Testis (tissue), 3 donors: ENCODE measurements around the gene LCP2. TPM values are rescaled to one million over a fixed set of nuclear protein-coding genes. Genes with fewer than 3 reads are reported as not detected.
"Not testable (repeated sequence)": the region's sequence is repeated elsewhere in the genome, so short reads cannot be mapped to it uniquely, and the experiment has no call there.

ENCODE experiments used
- DNase-seq: peaks from one replicate; pipeline ENCODE4 v3.0.0-alpha.2; 2019
- H3K27ac ChIP-seq, 2 donors: fragments of 200-600 bp; sonication (generic); one replicate each; pipeline ENCODE4 v1.5.1; 2019
- H3K27me3 ChIP-seq: fragments of 200-600 bp; sonication (generic); one replicate; pipeline ENCODE4 v1.5.1; 2019
- H3K36me3 ChIP-seq: fragments of 200-600 bp; sonication (generic); one replicate; pipeline ENCODE4 v1.5.1; 2017; ENCODE audit warnings: low read depth; ENCODE audit errors: missing control alignments
- H3K4me1 ChIP-seq: fragments of 200-600 bp; sonication (generic); one replicate; pipeline ENCODE4 v1.5.1; 2019
- H3K4me3 ChIP-seq, 2 donors: fragments of 200-600 bp; sonication (generic); one replicate each; pipeline ENCODE4 v1.5.1; 2017 to 2019
- H3K9me3 ChIP-seq: fragments of 200-600 bp; sonication (generic); one replicate; pipeline ENCODE4 v1.5.1; 2017
- POLR2A ChIP-seq: fragments of 450-650 bp; IDR thresholded peaks from one replicate; pipeline ENCODE4 v1.6.1; 2017; ENCODE audit warnings: antibody characterized with exemption, mild to moderate bottlenecking, moderate library complexity
- WGBS, 2 donors: methylation state at CpG; one replicate each; pipeline ENCODE4 v1.1.5; 2018; 5-methylcytosine and 5-hydroxymethylcytosine counted together
- intact Hi-C: fragments of 100-400 bp; cut with DNase I; formaldehyde crosslinking; loops from one replicate; pipeline ENCODE4 v1.15.1; 2023; ENCODE audit warnings: low total_unique reads
- polyA plus RNA-seq: library from polyadenylated mRNA; stranded (reverse); fragments of 350-450 nt; fragmentation: Illumina TruSeq; extraction: RNeasy Lipid Tissue Mini Kit (QIAGEN cat#74804); gene quantifications from one replicate; pipeline ENCODE4 v1.2.3, GENCODE V29; 2014; ENCODE audit warnings: low read depth, low replicate concordance; ENCODE audit not compliant: insufficient read depth
- total RNA-seq, 2 donors: library from RNA; depleted of rRNA; stranded (reverse); fragments of >200 nt; gene quantifications; one replicate each; pipeline ENCODE4 v1.2.3, GENCODE V29; 2016
- TF ChIP-seq, protein P1 (sequence below), 3 experiments: fragments of 450-650 bp in 2 of 3; fragments of 200-600 bp in 1 of 3; sonication (generic) in 1 of 3; IDR thresholded peaks; one replicate each; pipeline ENCODE4 v1.5.1; 2016 to 2019; ENCODE audit warnings: antibody characterized with exemption in 3 of 3, mild to moderate bottlenecking in 2 of 3, moderate library complexity in 1 of 3

Gene LCP2
- total and polyA plus RNA-seq, 3 donors from 2014 or later, result 8.6 to 14.2 (median 11.5) TPM

DNA sequence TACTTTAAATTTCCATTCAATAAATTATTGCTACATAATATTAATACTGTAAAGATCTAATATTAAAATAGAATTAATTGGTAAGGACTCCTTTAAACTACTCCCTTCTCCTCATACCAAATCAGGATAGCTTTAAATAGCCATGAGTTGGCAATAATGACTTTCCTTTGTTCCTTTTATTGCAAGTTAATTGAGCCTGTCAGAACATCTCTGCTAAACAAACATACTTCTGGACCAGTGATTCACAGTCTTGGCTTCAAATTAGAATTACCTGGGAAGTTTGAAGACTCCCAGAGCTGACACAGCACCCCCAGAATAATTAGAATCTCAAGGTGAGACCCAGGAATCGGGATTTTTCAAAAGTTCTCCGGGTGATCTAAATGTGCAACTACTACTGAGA is 46.1 kb downstream of the LCP2 start:
- Histone ChIP-seq H3K4me1 (peaks cover 10% of the 10 kb centered on the region), H3K9me3 (no peaks in the 10 kb centered on the region), H3K36me3 (no peaks in the 10 kb centered on the region), H3K4me3 (no peak overlapping the region), H3K27me3 (no peaks in the 10 kb centered on the region), H3K27ac (peak overlapping the region in 1 of 2 donors; percentile 72)
- intact Hi-C loops, result no loop called here
- 65 to 85% methylated on average over 2 of the region's 2 CpGs for WGBS, 2 donors
- TF ChIP-seq, protein P1, sequence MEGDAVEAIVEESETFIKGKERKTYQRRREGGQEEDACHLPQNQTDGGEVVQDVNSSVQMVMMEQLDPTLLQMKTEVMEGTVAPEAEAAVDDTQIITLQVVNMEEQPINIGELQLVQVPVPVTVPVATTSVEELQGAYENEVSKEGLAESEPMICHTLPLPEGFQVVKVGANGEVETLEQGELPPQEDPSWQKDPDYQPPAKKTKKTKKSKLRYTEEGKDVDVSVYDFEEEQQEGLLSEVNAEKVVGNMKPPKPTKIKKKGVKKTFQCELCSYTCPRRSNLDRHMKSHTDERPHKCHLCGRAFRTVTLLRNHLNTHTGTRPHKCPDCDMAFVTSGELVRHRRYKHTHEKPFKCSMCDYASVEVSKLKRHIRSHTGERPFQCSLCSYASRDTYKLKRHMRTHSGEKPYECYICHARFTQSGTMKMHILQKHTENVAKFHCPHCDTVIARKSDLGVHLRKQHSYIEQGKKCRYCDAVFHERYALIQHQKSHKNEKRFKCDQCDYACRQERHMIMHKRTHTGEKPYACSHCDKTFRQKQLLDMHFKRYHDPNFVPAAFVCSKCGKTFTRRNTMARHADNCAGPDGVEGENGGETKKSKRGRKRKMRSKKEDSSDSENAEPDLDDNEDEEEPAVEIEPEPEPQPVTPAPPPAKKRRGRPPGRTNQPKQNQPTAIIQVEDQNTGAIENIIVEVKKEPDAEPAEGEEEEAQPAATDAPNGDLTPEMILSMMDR (IDR thresholded peaks at IDR 0.05), result no peak
- TF ChIP-seq POLR2A, result no peak
- DNase-seq, result no peak

DNA sequence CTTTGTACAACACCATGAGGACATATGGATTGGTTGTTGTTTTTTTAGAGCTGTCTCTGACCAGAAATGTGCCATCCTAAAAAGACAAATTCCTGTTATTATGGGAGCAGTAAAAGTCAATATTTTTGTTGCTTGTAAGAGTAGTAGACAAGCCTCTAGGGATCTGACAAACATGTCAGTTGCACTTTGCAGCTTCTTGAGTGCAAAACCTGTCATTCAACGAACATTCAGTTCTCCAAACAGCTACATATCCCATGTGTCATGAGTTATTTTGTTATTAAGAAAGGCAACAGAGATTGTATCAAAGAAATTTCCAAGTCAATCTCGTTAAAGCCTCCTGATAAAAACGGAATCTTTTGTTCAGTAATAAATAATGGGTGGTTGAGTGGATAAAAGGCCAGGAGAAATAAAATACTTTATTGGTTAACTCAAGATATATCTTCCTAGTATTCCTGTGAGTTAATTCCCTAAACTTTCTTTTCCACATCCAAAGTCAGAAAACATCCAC is 46.7 kb downstream of the LCP2 start:
- WGBS, 2 donors, result 47% methylated on average over 3 of the region's 3 CpGs
- no peaks in the 10 kb centered on the region for H3K9me3 ChIP-seq
- H3K4me1 ChIP-seq, result peaks cover 10% of the 10 kb centered on the region
- H3K4me3 ChIP-seq, result no peak overlapping the region
- H3K36me3 ChIP-seq, result no peaks in the 10 kb centered on the region
- no peak for DNase-seq
- peak overlapping the region in 1 of 2 donors; percentile 17 for H3K27ac ChIP-seq
- intact Hi-C loops, result no loop called here
- TF ChIP-seq, protein P1 (IDR thresholded peaks at IDR 0.05), result no peak
- no peak for TF ChIP-seq POLR2A
- H3K27me3 ChIP-seq, result no peaks in the 10 kb centered on the region

DNA sequence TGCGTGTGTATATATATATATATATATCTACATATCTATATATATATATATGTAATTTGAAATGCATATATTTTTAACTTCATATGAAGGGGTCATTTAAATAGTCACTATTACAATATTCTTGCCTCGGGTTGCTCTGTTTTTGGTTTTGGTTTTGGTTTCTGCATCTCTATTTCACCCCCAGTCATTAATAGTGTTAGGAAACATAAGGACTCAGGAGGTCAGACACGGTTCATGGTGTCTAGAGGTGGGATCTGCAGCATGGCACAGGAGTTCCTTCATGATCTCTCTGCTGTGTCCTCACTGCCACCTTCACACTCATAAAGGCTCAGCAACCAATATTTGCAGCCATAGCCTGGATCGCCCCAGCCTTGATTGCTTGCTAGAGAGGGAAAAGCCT is 48.2 kb downstream of the LCP2 start:
- Histone ChIP-seq H3K36me3 (no peaks in the 10 kb centered on the region), H3K4me1 (peaks cover 10% of the 10 kb centered on the region), H3K9me3 (no peaks in the 10 kb centered on the region), H3K27me3 (no peaks in the 10 kb centered on the region), H3K27ac (no peak overlapping the region), H3K4me3 (no peak overlapping the region)
- TF ChIP-seq, protein P1 (IDR thresholded peaks at IDR 0.05), result no peak
- TF ChIP-seq POLR2A, result no peak
- no peak for DNase-seq
- intact Hi-C loops, result no loop called here
- 71 to 80% methylated on average over 4 of the region's 4 CpGs for WGBS, 2 donors

DNA sequence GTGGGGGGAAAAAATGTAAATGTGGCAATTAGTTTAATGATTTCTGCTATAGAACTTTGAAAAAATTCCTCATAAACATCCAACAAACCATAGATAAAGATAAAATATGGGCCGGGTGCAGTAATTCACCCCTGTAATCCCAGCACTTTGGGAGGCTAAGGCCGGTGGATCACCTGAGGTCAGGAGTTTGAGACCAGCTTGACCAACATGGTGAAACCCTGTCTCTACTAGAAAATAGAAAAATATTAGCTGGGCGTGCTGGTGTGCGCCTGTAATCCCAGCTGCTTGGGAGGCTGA is 48.7 kb downstream of the LCP2 start:
- H3K27ac ChIP-seq, intact Hi-C loops, H3K4me3 ChIP-seq, H3K27me3 ChIP-seq, H3K9me3 ChIP-seq, H3K36me3 ChIP-seq, DNase-seq: not testable (repeated sequence)
- WGBS, 2 donors, result 92% methylated on average over 4 of the region's 4 CpGs
- peaks cover 10% of the 10 kb centered on the region for H3K4me1 ChIP-seq

DNA sequence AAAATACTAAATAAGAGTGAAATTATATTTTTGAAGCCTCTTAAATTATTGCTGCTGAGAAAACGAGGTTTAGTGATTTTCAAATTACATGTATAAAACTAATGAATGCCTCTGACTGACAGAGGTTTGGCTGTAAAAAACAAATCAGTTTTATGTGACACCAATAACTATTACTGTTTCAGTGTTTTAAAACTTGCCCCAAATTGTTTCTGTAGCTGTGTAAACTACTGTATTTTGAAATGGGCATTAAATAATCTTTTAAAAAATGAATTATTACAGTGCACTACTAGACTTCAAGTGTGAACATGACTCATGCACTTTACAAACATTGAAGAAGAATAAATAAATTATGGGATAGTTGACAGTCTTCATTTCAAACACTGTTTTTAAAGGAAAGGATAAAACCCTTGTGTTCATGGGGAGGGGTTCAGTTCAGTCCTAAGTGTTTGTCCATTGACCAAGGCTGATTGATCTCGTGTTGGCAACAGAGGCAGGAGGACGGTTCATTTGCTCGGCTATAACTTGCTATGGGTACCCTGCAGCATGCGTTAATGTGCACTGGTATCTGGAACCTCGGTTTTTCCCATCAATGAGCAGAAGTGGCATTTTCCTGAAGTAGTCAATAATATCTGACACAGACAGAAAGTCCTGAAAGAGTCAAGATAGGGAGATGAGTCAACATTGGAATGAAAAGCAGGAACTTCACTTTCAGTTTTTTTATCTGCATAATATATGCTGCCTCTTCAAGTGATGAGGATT is 49.2 kb downstream of the LCP2 start:
- Histone ChIP-seq H3K4me1 (peaks cover 10% of the 10 kb centered on the region), H3K4me3 (no peak overlapping the region), H3K9me3 (no peaks in the 10 kb centered on the region), H3K36me3 (no peaks in the 10 kb centered on the region), H3K27ac (no peak overlapping the region), H3K27me3 (no peaks in the 10 kb centered on the region)
- intact Hi-C loops, result no loop called here
- no peak for DNase-seq
- no peak for TF ChIP-seq POLR2A
- TF ChIP-seq, protein P1 (IDR thresholded peaks at IDR 0.05), result no peak
- WGBS, 2 donors, result 82 to 83% methylated on average over 6 of the region's 6 CpGs
